ENCODE data around the gene RMI1.

DNA sequence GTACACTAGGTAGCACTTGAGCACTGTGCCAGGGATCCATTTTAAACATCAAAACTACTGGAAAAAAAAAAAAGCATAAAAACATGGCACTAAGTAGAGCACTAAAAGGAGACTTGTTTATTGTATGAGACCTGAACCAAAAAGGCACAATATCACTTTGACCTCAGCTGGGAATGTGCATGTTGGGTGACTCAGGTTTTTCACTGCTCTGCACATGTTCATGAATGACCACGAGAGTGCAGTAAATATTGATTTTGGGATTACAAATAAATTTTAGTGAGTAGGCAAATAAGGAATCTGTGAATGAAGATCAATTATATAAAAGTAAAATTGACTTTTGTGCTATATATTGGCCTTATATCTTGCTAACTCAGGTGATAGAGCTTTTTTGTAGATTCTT, 11.8 kb downstream of the RMI1 start:
- TF ChIP-seq POLR2A (IDR thresholded peaks at IDR 0.05): no peak
- TF ChIP-seq, protein P1, sequence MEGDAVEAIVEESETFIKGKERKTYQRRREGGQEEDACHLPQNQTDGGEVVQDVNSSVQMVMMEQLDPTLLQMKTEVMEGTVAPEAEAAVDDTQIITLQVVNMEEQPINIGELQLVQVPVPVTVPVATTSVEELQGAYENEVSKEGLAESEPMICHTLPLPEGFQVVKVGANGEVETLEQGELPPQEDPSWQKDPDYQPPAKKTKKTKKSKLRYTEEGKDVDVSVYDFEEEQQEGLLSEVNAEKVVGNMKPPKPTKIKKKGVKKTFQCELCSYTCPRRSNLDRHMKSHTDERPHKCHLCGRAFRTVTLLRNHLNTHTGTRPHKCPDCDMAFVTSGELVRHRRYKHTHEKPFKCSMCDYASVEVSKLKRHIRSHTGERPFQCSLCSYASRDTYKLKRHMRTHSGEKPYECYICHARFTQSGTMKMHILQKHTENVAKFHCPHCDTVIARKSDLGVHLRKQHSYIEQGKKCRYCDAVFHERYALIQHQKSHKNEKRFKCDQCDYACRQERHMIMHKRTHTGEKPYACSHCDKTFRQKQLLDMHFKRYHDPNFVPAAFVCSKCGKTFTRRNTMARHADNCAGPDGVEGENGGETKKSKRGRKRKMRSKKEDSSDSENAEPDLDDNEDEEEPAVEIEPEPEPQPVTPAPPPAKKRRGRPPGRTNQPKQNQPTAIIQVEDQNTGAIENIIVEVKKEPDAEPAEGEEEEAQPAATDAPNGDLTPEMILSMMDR (IDR thresholded peaks at IDR 0.05): no peak
- no peak for TF ChIP-seq POLR2AphosphoS5 (IDR thresholded peaks at IDR 0.05; ENCODE audit: insufficient read depth in 1 of 2, low read depth in 1 of 2)
